IPS-15b (cell line): ENCODE data around the gene PPL.

Experiments used
- H3K27me3 ChIP-seq: one replicate; pipeline ENCODE4 v1.6.1; 2013; ENCODE audit warnings: low read length; ENCODE audit not compliant: control insufficient read depth, insufficient read depth
- H3K36me3 ChIP-seq: one replicate; pipeline ENCODE4 v1.6.1; 2013; ENCODE audit warnings: low read length; ENCODE audit not compliant: control insufficient read depth, insufficient read depth
- H3K4me1 ChIP-seq: one replicate; pipeline ENCODE4 v1.6.1; 2013; ENCODE audit warnings: mild to moderate bottlenecking, low read length; ENCODE audit not compliant: control insufficient read depth, insufficient read depth
- H3K4me3 ChIP-seq: one replicate; pipeline ENCODE4 v1.5.1; 2013; ENCODE audit warnings: low read depth, low read length
- H3K9ac ChIP-seq: one replicate; pipeline ENCODE4 v1.6.1; 2013; ENCODE audit warnings: low read depth, mild to moderate bottlenecking, low read length
- H3K9me3 ChIP-seq: one replicate; pipeline ENCODE4 v1.6.1; 2013; ENCODE audit warnings: mild to moderate bottlenecking, low read length; ENCODE audit not compliant: control insufficient read depth, insufficient read depth

Gene PPL

DNA sequence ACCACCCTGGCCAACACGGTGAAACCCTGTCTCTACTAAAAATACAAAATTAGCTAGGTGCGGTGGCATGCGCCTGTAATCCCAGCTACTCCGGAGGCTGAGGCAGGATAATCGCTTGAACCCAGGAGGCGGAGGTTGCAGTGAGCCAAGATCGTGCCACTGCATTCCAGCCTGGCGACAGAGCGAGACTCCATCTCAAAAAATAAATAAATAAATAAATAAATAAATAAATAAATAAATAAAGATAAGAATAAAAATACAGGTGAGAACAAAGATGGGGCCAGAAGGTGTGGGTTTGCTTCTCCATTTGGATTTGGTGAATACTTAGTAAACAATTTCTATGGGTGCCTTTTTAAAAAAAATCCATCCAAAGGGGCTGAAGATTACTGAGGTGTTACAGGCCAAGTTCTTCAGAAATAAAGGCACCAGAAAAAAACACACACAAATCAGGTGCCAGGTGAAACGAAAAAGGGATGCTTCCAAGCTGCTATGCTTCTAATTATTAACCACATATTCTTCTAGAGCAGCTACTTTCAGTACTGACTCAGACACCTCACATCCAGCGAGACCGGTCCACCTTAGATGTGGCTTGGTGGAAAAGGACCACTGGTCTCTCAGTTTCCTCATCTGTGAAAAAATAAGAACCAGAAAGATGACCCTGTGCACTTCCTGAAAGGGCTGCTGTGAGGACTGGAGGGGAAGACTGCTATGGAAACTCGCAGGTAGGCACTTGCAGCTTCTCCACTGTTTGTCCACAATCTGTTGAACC is 99.0 kb downstream of the PPL start:
- Histone ChIP-seq H3K4me3 (no peak overlapping the region), H3K9me3 (no peaks in the 10 kb centered on the region), H3K36me3 (peaks cover 22% of the 10 kb centered on the region), H3K9ac (no peak overlapping the region), H3K4me1 (no peaks in the 10 kb centered on the region), H3K27me3 (no peaks in the 10 kb centered on the region)

DNA sequence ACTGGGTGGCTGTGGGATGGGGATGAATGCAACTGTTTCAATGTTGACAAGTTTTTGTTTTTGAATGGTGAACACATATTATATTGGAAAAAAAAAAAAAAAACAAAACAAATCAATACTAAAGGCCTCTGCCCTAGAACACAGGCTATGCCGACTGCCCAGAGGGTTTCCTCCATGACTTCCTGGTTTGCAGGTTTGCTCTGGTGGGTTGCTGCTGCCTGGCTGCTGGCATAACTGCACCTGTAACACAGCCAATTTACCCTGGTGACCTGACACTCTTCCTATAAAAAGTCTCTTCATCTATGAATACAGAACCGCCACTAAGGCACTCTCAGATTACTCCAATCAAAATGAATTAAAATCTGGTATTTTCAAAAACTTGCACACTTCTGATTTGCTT is 100.2 kb downstream of the PPL start:
- H3K9me3 ChIP-seq = no peaks in the 10 kb centered on the region
- H3K4me1 ChIP-seq = no peaks in the 10 kb centered on the region
- no peak overlapping the region for H3K9ac ChIP-seq
- no peak overlapping the region for H3K4me3 ChIP-seq
- H3K36me3 ChIP-seq = peaks cover 25% of the 10 kb centered on the region
- H3K27me3 ChIP-seq = no peaks in the 10 kb centered on the region

DNA sequence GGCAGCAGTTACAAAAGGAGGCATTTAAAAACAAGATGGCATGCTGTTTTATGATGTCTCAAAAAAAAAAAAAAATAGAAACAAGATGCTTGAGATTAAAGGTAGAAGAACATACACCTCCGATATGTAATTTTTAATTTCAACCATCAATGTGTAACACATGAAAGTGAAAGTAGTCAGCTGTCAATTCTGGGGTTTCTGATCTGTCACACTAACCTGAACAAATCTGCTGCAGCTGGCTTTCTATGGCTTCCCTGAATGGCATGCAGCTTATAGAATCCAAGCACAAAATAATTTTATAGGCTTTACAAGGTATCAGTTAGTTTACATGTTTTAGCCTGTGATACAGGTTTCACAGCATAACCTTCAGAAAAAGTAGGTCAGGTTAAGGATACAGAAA is 103.4 kb downstream of the PPL start:
- Histone ChIP-seq H3K36me3 (peaks cover 23% of the 10 kb centered on the region), H3K9me3 (no peaks in the 10 kb centered on the region), H3K4me1 (no peaks in the 10 kb centered on the region), H3K27me3 (no peaks in the 10 kb centered on the region), H3K4me3 (no peak overlapping the region), H3K9ac (no peak overlapping the region)

DNA sequence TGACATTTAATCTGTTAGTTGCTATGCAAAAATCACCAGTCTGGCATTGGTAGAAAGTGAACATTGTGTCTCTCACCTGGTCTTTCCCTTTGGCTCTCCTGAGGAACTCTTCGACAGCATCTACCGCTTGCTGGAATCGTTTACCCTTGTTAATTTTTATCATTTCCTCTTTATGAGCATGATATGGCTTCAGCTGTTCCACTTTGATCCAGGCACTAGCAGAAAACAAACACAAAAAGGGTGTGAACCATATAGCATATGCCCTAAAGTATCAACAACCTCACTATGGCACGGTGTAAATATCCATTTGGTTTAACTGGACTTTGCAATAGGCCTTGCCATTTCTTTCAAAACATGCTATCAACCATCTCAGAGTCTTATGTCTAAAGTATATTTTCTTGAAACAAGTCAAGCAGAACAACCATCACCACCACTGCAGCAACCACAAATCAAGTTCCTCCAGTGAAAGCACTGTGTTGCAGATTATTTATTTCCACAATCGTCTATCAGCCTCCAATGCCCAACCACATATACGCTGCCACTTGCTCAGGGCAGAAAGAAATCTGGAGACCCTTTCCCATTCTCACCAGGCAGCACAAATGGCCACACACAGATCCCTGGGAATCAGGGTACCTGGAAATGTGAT is 104.1 kb downstream of the PPL start:
- H3K4me1 ChIP-seq = no peaks in the 10 kb centered on the region
- H3K36me3 ChIP-seq = peaks cover 23% of the 10 kb centered on the region
- H3K9me3 ChIP-seq = no peaks in the 10 kb centered on the region
- H3K4me3 ChIP-seq = no peak overlapping the region
- H3K27me3 ChIP-seq = no peaks in the 10 kb centered on the region
- no peak overlapping the region for H3K9ac ChIP-seq
